ENCODE measurements around the gene SKP2. TPM values are rescaled to one million over a fixed set of nuclear protein-coding genes. Genes with fewer than 3 reads are reported as not detected.

SKP2 gene
- total RNA-seq, 1 experiment from 2014 or later = 21.7 TPM

DNA sequence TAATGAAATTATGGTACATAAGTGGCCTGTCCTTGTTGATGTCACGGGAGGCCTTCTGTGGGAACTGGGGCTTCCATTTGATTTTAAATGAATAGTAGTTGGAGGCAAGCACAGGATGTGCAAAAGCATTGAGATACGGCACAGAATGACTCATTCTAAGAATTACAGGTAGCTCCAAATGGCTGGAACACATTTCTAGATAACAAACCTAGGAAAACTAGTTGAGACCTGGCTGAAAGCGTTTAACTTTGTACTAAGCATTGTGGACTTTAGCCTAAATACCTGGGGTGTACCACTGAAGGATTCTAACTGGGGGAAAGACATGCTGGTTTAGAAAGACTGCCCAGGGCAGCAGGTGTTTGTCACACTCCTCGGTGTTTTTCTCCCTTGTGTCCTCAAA, 9.4 kb downstream of the SKP2 start:
- ChIA-PET CTCF (interaction anchor here (1.8 kb wide), 1 partner anchor 16 kb away, joined by 6 read pairs; no protein-coding TSS in a partner anchor), POLR2A (interaction anchor here (0.7 to 1.7 kb wide), 2 partner anchors 9 to 81 kb away, joined by 4 read pairs; partner anchors contain the start of genes LMBRD2, NADK2 and SKP2)
- H3K27me3 Mint-ChIP-seq (ENCODE audit: insufficient read depth, unreplicated experiment) = no peaks in the 10 kb centered on the region
- DNase-seq (ENCODE audit: unreplicated experiment) = no peak
- H3K4me1 Mint-ChIP-seq (ENCODE audit: insufficient read depth, unreplicated experiment) = peaks cover 18% of the 10 kb centered on the region
- TF ChIP-seq, protein P1, sequence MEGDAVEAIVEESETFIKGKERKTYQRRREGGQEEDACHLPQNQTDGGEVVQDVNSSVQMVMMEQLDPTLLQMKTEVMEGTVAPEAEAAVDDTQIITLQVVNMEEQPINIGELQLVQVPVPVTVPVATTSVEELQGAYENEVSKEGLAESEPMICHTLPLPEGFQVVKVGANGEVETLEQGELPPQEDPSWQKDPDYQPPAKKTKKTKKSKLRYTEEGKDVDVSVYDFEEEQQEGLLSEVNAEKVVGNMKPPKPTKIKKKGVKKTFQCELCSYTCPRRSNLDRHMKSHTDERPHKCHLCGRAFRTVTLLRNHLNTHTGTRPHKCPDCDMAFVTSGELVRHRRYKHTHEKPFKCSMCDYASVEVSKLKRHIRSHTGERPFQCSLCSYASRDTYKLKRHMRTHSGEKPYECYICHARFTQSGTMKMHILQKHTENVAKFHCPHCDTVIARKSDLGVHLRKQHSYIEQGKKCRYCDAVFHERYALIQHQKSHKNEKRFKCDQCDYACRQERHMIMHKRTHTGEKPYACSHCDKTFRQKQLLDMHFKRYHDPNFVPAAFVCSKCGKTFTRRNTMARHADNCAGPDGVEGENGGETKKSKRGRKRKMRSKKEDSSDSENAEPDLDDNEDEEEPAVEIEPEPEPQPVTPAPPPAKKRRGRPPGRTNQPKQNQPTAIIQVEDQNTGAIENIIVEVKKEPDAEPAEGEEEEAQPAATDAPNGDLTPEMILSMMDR (IDR thresholded peaks at IDR 0.05; ENCODE audit: unreplicated experiment) = no peak
- BruUV-seq (replicated peaks) = no TSS peak
- no peak overlapping the region for H3K27ac Mint-ChIP-seq (ENCODE audit: low read depth, unreplicated experiment)
- no peaks in the 10 kb centered on the region for H3K9me3 Mint-ChIP-seq (ENCODE audit: unreplicated experiment)
- H3K36me3 Mint-ChIP-seq (ENCODE audit: insufficient read depth, unreplicated experiment) = peaks cover 74% of the 10 kb centered on the region
- H3K4me3 Mint-ChIP-seq (ENCODE audit: unreplicated experiment) = no peak overlapping the region
- intact Hi-C loops (cut with micrococcal nuclease) = no loop called here

DNA sequence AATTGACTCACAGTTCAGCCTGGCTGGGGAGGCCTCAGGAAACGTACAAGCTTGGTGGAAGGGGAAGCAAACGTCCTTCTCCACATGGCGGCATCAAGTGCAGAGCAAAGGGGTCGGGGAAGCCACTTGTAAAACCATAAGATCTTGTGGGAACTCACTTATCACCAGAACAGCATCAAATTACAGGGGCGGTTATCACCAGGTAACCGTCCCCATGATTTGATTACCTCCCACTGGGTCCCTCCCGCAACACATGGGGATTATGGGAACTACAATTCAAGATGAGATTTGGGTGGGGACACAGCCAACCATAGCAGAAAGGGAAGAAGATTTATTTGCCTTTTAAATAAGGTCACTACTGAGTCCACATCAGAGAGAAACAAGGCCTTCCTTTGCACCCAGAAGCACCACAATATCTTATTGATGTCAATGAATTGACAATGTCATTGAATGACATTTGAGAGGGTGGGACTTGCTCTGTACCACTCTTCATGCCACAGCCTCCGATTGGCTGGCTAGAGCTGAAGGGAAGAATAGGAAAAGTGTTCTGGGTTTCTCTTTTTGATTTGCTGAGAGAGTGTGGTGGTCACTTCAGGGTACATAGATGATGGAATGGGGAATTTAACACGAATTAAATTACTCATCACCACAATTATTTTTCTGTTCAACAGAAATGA, 11.0 kb downstream of the SKP2 start:
- ChIA-PET CTCF (interaction anchor here (0.6 kb wide), 2 partner anchors 44 to 143 kb away, joined by 3 read pairs; no protein-coding TSS in a partner anchor), POLR2A (no interaction called here)
- H3K27me3 Mint-ChIP-seq (ENCODE audit: insufficient read depth, unreplicated experiment) = no peaks in the 10 kb centered on the region
- H3K27ac Mint-ChIP-seq (ENCODE audit: low read depth, unreplicated experiment) = no peak overlapping the region
- intact Hi-C loops (cut with micrococcal nuclease) = no loop called here
- BruUV-seq (replicated peaks) = no TSS peak
- peaks cover 77% of the 10 kb centered on the region for H3K36me3 Mint-ChIP-seq (ENCODE audit: insufficient read depth, unreplicated experiment)
- no peaks in the 10 kb centered on the region for H3K9me3 Mint-ChIP-seq (ENCODE audit: unreplicated experiment)
- no peak for DNase-seq (ENCODE audit: unreplicated experiment)
- H3K4me1 Mint-ChIP-seq (ENCODE audit: insufficient read depth, unreplicated experiment) = peaks cover 5% of the 10 kb centered on the region
- H3K4me3 Mint-ChIP-seq (ENCODE audit: unreplicated experiment) = no peak overlapping the region
- TF ChIP-seq, protein P1 (IDR thresholded peaks at IDR 0.05; ENCODE audit: unreplicated experiment) = no peak

DNA sequence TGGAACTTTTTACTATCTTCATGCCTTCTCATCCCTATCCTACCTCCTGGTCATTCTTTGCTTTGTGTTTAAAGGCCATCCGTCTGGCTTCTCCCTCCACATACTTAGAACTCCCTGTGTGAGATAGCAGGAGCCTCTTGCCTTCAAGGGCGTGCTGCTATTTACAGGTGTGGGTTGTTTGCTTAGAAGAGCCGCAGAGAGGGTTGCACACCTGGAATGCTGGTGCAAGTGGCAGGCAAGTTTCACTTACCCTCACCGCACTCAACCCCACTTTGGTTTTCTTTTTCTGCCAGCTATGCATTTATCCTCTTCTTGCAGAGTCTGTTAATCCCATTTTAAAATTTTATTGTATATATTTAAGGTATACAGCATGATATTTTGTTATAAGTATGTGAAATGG, 12.6 kb downstream of the SKP2 start:
- ChIA-PET POLR2A (interaction anchor here (2.1 kb wide), 1 partner anchor 12 kb away, joined by 7 read pairs; the partner anchor contains the start of genes LMBRD2 and SKP2), CTCF (interaction anchor here (2.0 kb wide), 1 partner anchor 14 kb away, joined by 5 read pairs; no protein-coding TSS in a partner anchor)
- Mint-ChIP-seq H3K36me3 (ENCODE audit: insufficient read depth, unreplicated experiment) (peaks cover 77% of the 10 kb centered on the region), H3K27me3 (ENCODE audit: insufficient read depth, unreplicated experiment) (no peaks in the 10 kb centered on the region), H3K27ac (ENCODE audit: low read depth, unreplicated experiment) (peak overlapping the region; percentile 46), H3K4me1 (ENCODE audit: insufficient read depth, unreplicated experiment) (peaks cover 5% of the 10 kb centered on the region), H3K4me3 (ENCODE audit: unreplicated experiment) (no peak overlapping the region), H3K9me3 (ENCODE audit: unreplicated experiment) (no peaks in the 10 kb centered on the region)
- BruUV-seq (replicated peaks) = no TSS peak
- TF ChIP-seq, protein P1 (IDR thresholded peaks at IDR 0.05; ENCODE audit: unreplicated experiment) = no peak
- intact Hi-C loops (cut with micrococcal nuclease) = no loop called here
- no peak for DNase-seq (ENCODE audit: unreplicated experiment)

DNA sequence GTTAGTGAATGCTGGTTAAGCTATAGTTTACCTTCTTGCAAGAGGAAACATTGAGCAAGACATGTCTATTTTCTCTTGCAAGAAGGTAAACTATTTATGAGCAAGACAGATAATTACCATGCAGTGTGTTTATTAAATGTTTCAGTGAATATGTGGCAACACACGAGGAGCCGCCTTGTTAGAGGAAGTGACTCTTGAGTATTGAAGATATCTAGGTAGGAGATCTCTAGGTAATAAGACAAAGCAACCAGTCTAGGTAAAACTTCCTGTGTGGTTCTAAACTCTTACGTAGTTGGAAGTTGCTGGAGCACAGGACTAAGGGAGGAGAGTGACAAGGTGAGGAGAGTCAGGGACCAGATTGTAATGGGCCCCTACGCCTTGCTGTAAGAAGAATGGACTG, 16.8 kb downstream of the SKP2 start:
- no peaks in the 10 kb centered on the region for H3K9me3 Mint-ChIP-seq (ENCODE audit: unreplicated experiment)
- no peaks in the 10 kb centered on the region for H3K27me3 Mint-ChIP-seq (ENCODE audit: insufficient read depth, unreplicated experiment)
- peaks cover 72% of the 10 kb centered on the region for H3K36me3 Mint-ChIP-seq (ENCODE audit: insufficient read depth, unreplicated experiment)
- no peak overlapping the region for H3K27ac Mint-ChIP-seq (ENCODE audit: low read depth, unreplicated experiment)
- CTCF ChIA-PET = interaction anchor here (0.9 to 3.9 kb wide), 3 partner anchors 10 to 205 kb away, joined by 3 to 19 read pairs (median 4); no protein-coding TSS in a partner anchor
- intact Hi-C loops (cut with micrococcal nuclease) = no loop called here
- BruUV-seq (replicated peaks) = no TSS peak
- POLR2A ChIA-PET = interaction anchor here (0.8 kb wide), 1 partner anchor 59 kb away, joined by 3 read pairs; no protein-coding TSS in a partner anchor
- TF ChIP-seq, protein P1 (IDR thresholded peaks at IDR 0.05; ENCODE audit: unreplicated experiment) = no peak
- DNase-seq (ENCODE audit: unreplicated experiment) = no peak
- H3K4me1 Mint-ChIP-seq (ENCODE audit: insufficient read depth, unreplicated experiment) = no peaks in the 10 kb centered on the region
- H3K4me3 Mint-ChIP-seq (ENCODE audit: unreplicated experiment) = no peak overlapping the region

Data from MCF 10A (cell line).